ENCODE results near the gene PROSER2.

- TF ChIP-seq ZFP3 (CRISPR knock-in tag; IDR thresholded peaks at IDR 0.05) (no peak), TOX (CRISPR knock-in tag; IDR thresholded peaks at IDR 0.05; ENCODE audit: borderline replicate concordance) (no peak), PATZ1 (CRISPR knock-in tag; IDR thresholded peaks at IDR 0.05; ENCODE audit: borderline replicate concordance) (no peak)
Measured at GRCh38 chr10:11789306-11789705, 33.9 kb upstream of the PROSER2 start.
